Kidney tubule cell (primary cell): ENCODE data around the gene PKIB.
A peak's percentile ranks its signal among the peaks of the same experiment; 100 is the strongest.
"Not testable (repeated sequence)": the region's sequence is repeated elsewhere in the genome, so short reads cannot be mapped to it uniquely, and the experiment has no call there.

Experiments used
- DNase-seq: peaks from one replicate; pipeline ENCODE4 v3.0.0-alpha.2; 2018; ENCODE audit warnings: low spot score

PKIB gene

GRCh38 chr6:122712093-122712447 lies 101.9 kb downstream of the PKIB start:
- no peak for DNase-seq

DNA sequence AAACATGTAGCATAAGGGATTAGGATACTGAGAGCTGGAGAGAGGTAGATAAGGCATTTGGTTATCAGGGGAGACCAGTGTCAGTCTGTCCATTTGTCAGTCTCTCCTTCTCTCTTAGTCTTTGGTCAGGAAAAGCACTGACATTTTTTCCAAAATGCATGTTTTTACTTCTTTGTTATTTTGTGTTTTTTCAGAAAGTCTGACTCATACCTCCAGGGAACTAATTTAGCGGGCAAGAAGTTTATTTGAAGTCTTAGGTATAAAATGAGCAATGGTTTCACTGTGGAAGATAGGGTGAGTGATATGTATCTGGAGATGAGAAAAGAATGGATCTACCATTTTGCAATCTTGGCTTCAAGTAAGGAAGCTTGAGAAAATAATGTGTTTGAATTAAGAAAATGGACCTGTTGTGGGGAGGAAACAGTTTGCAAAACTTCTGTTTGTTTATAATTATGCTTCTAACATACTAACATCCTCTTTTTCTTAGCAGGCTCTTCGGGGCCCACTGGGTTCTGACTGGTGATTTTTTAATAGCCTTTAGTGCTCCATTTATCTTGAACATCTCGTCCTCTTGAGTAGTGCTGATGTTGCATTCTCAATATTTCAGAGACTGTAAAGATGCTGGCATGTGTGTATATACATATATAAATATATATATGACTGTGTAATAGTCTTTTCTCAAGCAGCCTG lies 102.4 kb downstream of the PKIB start:
- DNase-seq = no peak

- DNase-seq = no peak
Measured at GRCh38 chr6:122713138-122713537, 102.9 kb downstream of the PKIB start.

GRCh38 chr6:122714059-122714458 lies 103.9 kb downstream of the PKIB start:
- DNase-seq = no peak

GRCh38 chr6:122715725-122716124 lies 105.5 kb downstream of the PKIB start:
- peak; percentile 29 for DNase-seq

DNA sequence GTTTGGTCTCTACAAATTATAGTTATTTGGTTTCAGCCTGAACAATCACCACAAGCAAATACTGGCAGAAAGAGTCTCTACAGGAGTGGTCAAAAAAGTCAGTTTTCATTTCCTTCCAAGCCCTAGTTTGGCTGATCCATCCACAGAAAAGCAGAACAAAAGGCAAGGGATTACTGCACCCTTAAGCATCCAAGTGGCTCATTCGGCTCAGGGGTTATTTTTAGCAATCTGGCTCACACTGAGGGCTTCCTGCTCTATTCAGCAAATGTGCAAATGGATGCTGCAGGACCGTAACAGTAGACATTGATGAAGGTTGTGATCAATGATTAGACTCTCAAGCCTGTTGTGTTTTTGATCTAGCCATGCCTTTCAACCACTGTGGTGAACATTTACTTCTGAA lies 107.1 kb downstream of the PKIB start:
- no peak for DNase-seq

DNA sequence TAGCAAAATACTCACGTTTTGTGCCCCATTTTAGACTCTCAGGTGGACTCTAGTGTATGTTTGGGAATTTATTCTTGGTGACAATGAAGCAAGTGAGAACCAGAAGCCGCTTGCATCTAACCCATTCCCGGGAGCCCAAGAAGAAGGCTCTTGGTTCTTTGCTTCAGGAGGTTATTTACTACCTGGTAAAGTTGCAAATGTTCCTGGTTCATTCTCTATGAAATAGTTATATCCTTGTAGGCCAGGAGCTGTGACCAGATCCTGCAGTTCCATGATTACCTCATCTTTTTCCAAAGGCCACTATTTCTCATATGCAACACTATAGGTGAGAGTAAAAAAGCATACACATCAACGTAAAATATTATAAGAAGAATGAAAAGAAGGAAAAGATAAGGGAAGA lies 108.4 kb downstream of the PKIB start:
- DNase-seq = no peak

DNA sequence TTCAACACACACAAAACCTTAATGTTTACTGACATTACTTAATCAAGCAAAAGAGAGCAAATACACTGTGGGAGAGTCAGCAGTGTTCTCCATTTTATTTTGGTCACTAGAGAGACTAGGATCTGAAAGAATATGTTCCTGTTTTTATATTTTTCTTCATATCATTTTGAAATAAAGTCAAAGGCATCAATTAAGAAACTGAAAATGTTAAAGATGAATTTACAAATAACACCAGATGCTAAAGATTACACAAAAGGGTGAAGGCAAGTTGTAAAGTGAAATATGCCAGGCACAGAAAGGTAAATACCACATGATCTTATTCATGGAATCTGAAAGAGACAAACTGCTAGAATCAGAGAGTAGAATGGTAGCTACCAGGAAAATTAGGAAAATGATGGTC lies 109.0 kb downstream of the PKIB start:
- no peak for DNase-seq

- peak; percentile 25 for DNase-seq
Measured at GRCh38 chr6:122722746-122723145, 112.5 kb downstream of the PKIB start.

- DNase-seq = peak; percentile 37
Measured at GRCh38 chr6:122726649-122727048, 116.4 kb downstream of the PKIB start.

GRCh38 chr6:122727244-122727643 lies 117.0 kb downstream of the PKIB start:
- DNase-seq = no peak

- DNase-seq = no peak
Measured at GRCh38 chr6:122730334-122730733, 120.1 kb downstream of the PKIB start.

DNA sequence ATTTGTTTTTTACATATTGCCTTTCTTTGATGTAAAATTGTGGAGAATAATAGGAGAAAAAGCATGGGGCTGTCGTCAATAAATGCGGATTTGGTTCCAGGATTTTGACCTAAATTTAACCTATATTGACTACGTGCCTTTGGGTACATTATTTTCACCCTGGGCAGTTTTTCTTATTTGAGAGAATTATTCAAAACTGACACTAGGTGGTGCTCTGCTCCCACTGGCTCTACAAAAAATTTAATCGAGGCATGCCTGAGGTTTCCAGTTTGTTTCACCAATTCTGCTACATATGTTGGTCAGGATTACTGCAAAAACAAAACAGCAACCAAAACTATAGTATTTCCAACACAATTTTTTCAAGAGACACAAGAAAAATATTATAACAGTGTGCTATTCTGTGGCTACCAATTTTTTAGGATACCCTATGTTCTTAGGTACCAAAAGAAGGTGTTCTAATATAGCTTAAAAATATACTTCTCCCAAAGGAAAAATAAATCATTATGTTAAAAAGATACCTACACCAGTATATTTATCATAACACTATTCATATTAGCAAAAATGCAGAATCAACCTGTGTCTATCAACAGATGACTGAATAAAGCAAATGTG lies 120.7 kb downstream of the PKIB start:
- peak; percentile 56 for DNase-seq

GRCh38 chr6:122733259-122733658 lies 123.1 kb downstream of the PKIB start:
- no peak for DNase-seq

- DNase-seq = no peak
Measured at GRCh38 chr6:122734529-122735395, 124.6 kb downstream of the PKIB start.

- peak; percentile 28 for DNase-seq
Measured at GRCh38 chr6:122735582-122735981, 125.4 kb downstream of the PKIB start.

- DNase-seq = no peak
Measured at GRCh38 chr6:122736163-122736562, 126.0 kb downstream of the PKIB start.

GRCh38 chr6:122736616-122737015 lies 126.4 kb downstream of the PKIB start:
- DNase-seq = no peak

GRCh38 chr6:122740091-122740490 lies 129.9 kb downstream of the PKIB start:
- no peak for DNase-seq

DNA sequence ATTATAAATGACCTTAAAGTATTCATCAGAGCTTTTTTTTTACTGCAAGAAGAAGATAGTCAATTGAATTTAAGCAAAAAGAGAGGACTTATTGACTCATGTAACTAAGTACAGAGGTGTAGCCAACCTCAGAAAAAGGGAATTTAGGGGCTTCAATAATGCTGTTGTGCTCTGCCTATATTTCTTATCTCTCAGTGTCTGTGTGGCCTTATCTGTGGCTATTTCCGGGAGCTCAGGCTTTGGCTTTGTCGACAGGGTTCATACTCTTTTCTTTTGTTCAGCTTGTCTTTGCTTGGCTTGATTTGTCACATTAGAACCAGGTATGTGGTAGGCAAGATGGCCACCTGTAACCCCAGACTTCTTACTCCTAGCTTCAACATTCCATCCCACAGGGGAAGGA lies 130.7 kb downstream of the PKIB start:
- no peak for DNase-seq

GRCh38 chr6:122744247-122744646 lies 134.0 kb downstream of the PKIB start:
- peak; percentile 9 for DNase-seq

- not testable (repeated sequence) for DNase-seq
Measured at GRCh38 chr6:122744856-122745255, 134.7 kb downstream of the PKIB start.

GRCh38 chr6:122746688-122747087 lies 136.5 kb downstream of the PKIB start:
- peak; percentile 17 for DNase-seq
